Ovary (tissue), 10 donors: ENCODE results near the gene RECQL5. TPM values are rescaled to one million over a fixed set of nuclear protein-coding genes. Genes with fewer than 3 reads are reported as not detected.

Source experiments
- DNase-seq, 5 donors: peaks; one replicate each; pipeline ENCODE4 v3.0.0-alpha.2; 2019 to 2020
- H3K27ac ChIP-seq, 2 donors: fragments of 200-600 bp; one replicate each; pipeline versions ENCODE4 v1.5.1 to v1.8.0; 2019 to 2022
- H3K27me3 ChIP-seq: fragments of 200-600 bp; one replicate; pipeline ENCODE4 v1.8.0; 2022
- H3K36me3 ChIP-seq: fragments of 200-600 bp; sonication (generic); one replicate; pipeline ENCODE4 v1.5.1; 2019
- H3K4me1 ChIP-seq: one replicate; pipeline ENCODE4 v1.8.1; 2013; ENCODE audit warnings: mild to moderate bottlenecking, moderate library complexity; ENCODE audit not compliant: insufficient read depth
- H3K4me3 ChIP-seq: fragments of 200-600 bp; sonication (generic); one replicate; pipeline ENCODE4 v1.5.1; 2017
- H3K9me3 ChIP-seq, 2 donors: fragments of 200-600 bp in 1 of 2; sonication (generic) in 1 of 2; one replicate each; pipeline versions ENCODE4 v1.5.1 to v1.8.1; 2013 to 2019; ENCODE audit warnings: mild to moderate bottlenecking in 1 of 2, moderate library complexity in 1 of 2
- EP300 ChIP-seq: sonication (generic); formaldehyde crosslinking; IDR thresholded peaks from one replicate; pipeline ENCODE4 v1.6.1; 2017; ENCODE audit warnings: antibody characterized with exemption
- POLR2A ChIP-seq: fragments of 450-650 bp; IDR thresholded peaks from one replicate; pipeline ENCODE4 v1.6.1; 2017; ENCODE audit warnings: antibody characterized with exemption, mild to moderate bottlenecking, moderate library complexity
- WGBS, 3 donors: extraction: QIAGEN DNeasy Blood & Tissue Kit in 1 of 3; methylation state at CpG; one replicate each; pipeline versions ENCODE4 v1.1.5 to v1.1.7; 2013 to 2017; 5-methylcytosine and 5-hydroxymethylcytosine counted together
- intact Hi-C, 4 donors: fragments of 100-400 bp; cut with DNase I; formaldehyde crosslinking; loops; one replicate each; pipeline versions ENCODE4 v1.11.0 to v1.15.1; 2022 to 2023
- long read RNA-seq, 3 donors: library from polyadenylated mRNA in 2 of 3; unstranded in 2 of 3; transcript quantifications; one replicate each; pipeline ENCODE4 v2.0.0 and lab custom pipeline, GENCODE V29; 2021 to 2026
- polyA plus RNA-seq, 2 donors: library from polyadenylated mRNA; stranded (reverse); fragments of 200-250 nt in 1 of 2; fragments of 350-450 nt in 1 of 2; fragmentation: Illumina TruSeq in 1 of 2; extraction: RNeasy Lipid Tissue Mini Kit (QIAGEN cat#74804) in 1 of 2; gene quantifications; one replicate each; pipeline ENCODE4 v1.2.3, GENCODE V29; 2013 to 2014
- total RNA-seq, 7 donors: library from RNA; depleted of rRNA in 2 of 7; stranded (reverse); fragments of >200 nt in 2 of 7; fragmentation: NEBNext Ultra II Directional in 3 of 7; extraction: Animal tissue kit (Norgen Biotek cat#: 25700) in 3 of 7; gene quantifications; one replicate each; pipeline versions ENCODE4 v1.1.0 to v1.2.4, GENCODE V29; 2016 to 2023
- TF ChIP-seq, protein P1 (sequence below), 3 donors: fragments of 450-650 bp in 2 of 3; fragments of 200-600 bp in 1 of 3; IDR thresholded peaks; one replicate each; pipeline versions ENCODE4 v1.5.1 to v1.8.0; 2016 to 2022; ENCODE audit warnings: antibody characterized with exemption in 3 of 3, mild to moderate bottlenecking in 1 of 3
- donor health status: DM: no; HTN: no; CAD: no; lungs with moderate emphysema.
- donor health status: DM: no; HTN: no; CAD: no.
- donor health status: Bipolar disorder and iron deficiency.
- donor health status: DM: yes; HTN: yes; CAD: no.
- donor health status: DM: no; HTN: no; CAD: no.
- donor health status: DM: yes; HTN: yes; CAD: no.

Gene RECQL5
- total RNA-seq (10 to 100 TPM; 13.8 to 32.8 (median 24.8) TPM), polyA plus RNA-seq (10 to 100 TPM; 15.7 to 19.4 TPM)
- long read RNA-seq, donor 1, transcript RECQL5-201 (20 exons, 3,704 nt): major isoform, 7 of 37 reads
- long read RNA-seq, donor 1, partial matches to known transcripts: 18 of 37 reads
- long read RNA-seq, donor 1, other reads (novel, unspliced or antisense): 11 of 37 reads
- long read RNA-seq, donor 2, partial matches to known transcripts: 0 of 2 reads
- long read RNA-seq, donor 2, other reads (novel, unspliced or antisense): 0 of 2 reads
- long read RNA-seq, donor 3, transcript RECQL5-201 (20 exons, 3,704 nt): major isoform, 11 of 45 reads
- long read RNA-seq, donor 3, partial matches to known transcripts: 16 of 45 reads
- long read RNA-seq, donor 3, other reads (novel, unspliced or antisense): 17 of 45 reads

DNA sequence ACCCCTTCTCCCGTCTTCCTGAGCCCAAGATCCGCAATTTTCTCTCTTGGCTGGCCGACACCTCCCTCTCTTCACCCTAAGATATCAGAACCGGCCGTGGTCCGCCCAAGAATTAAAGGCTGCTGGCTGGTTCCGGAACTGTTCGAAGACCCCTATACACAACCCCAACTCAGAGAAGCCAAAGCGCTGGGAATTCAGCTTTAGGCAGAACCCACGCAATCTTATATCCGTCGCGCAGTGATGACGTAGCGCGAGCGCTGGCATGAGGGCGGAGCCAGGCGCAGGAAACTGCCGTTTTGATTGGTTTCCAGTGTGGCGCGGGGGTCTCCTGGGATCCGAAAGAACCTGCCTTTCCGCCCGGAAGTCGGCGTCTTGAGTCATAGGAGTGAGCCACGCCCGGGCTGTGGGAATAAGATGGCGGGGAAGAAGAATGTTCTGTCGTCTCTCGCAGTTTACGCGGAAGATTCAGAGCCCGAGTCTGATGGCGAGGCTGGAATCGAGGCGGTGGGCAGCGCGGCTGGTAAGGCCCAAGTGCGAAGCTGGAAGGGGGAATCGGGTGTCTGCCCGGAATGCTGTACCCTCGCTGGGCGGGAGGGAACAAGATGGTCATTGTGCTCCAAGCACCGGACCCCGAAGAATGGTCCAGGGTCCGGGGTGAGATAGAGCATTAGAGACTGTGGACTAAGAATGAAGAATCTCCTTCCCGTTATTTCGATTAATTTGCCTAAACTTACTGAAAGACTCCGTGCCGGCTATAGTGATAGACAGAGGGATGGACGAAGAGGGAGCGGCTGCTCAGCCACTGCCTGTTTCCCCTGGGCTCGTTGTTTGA, at the start of gene RECQL5, which contains the start of gene SAP30BP:
Gene RECQL5, minus strand, starts transcription at position 196 of the 832 bp plus-strand sequence. CDS start 597 bp downstream, outside the sequence.
Gene SAP30BP, plus strand, starts transcription at position 380 of the 832 bp plus-strand sequence. Its CDS starts 35 bp downstream, at position 415.
- H3K36me3 ChIP-seq: no peaks in the 10 kb centered on the region
- TF ChIP-seq, protein P1, sequence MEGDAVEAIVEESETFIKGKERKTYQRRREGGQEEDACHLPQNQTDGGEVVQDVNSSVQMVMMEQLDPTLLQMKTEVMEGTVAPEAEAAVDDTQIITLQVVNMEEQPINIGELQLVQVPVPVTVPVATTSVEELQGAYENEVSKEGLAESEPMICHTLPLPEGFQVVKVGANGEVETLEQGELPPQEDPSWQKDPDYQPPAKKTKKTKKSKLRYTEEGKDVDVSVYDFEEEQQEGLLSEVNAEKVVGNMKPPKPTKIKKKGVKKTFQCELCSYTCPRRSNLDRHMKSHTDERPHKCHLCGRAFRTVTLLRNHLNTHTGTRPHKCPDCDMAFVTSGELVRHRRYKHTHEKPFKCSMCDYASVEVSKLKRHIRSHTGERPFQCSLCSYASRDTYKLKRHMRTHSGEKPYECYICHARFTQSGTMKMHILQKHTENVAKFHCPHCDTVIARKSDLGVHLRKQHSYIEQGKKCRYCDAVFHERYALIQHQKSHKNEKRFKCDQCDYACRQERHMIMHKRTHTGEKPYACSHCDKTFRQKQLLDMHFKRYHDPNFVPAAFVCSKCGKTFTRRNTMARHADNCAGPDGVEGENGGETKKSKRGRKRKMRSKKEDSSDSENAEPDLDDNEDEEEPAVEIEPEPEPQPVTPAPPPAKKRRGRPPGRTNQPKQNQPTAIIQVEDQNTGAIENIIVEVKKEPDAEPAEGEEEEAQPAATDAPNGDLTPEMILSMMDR (IDR thresholded peaks at IDR 0.05): no peak
- peak; percentile 70 for TF ChIP-seq POLR2A
- H3K27ac ChIP-seq: peak within 1 kb of the TSS; percentile 68 to 73
- peak; percentile 98 for DNase-seq
- no peaks in the 10 kb centered on the region for H3K27me3 ChIP-seq
- H3K4me3 ChIP-seq: peak within 1 kb of the TSS; percentile 84
- intact Hi-C loops: no loop called here
- WGBS, 3 donors: 0 to 1% (median 0%) methylated on average over 55 of the region's 55 CpGs
- H3K9me3 ChIP-seq: no peaks in the 10 kb centered on the region
- H3K4me1 ChIP-seq: peaks cover 7% of the 10 kb centered on the region

DNA sequence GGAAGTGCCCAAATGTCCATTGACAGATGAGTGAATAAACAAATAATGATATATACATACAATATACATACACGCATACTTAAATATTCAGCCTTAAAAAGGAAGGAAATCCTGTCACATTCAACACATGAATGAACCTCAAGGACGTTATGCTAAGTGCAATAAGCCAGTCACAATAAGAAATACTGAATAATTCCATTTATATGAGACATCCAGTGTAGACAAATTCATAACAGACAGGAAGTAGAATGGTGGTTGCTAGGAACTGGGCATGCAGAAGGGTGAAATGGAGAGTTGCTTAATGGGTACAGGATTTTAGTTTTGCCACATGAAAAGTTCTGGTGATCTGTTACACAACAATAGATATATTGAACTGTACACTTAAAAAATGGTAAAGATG, 45.5 kb upstream of the RECQL5 start:
- H3K27ac ChIP-seq: no peak overlapping the region
- H3K36me3 ChIP-seq: no peaks in the 10 kb centered on the region
- no peak overlapping the region for H3K4me3 ChIP-seq
- no peaks in the 10 kb centered on the region for H3K9me3 ChIP-seq
- no peak for DNase-seq
- TF ChIP-seq, protein P1 (IDR thresholded peaks at IDR 0.05): no peak
- TF ChIP-seq POLR2A (no peak), EP300 (no peak)
- H3K4me1 ChIP-seq: no peaks in the 10 kb centered on the region
- intact Hi-C loops: no loop called here
- WGBS, 3 donors: 60 to 68% (median 63%) methylated on average over 2 of the region's 2 CpGs
- no peaks in the 10 kb centered on the region for H3K27me3 ChIP-seq

DNA sequence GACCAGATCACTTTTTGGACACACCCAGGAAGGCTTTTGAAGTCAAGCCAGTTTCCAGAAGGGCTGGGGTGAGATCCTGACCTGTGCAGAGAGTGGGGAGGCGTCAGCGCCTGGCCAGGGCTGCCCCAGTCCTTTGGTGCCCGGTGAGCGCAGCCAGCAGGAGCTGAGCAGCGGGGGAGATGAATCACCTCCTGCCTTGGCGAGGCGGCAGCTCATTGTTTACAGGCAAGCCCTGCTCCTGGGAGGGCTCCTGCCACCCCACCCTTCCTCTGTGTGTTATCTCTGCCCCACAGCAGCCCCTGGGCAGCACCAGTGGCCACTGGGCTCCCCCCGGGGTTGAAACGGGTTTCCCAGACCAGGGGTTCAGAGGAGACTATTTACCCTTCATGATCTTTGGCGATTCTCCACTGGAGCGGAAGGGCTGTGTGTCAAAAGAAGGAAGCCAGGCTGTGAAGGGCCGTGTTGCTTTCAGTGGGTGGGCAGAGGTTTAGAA, 40.2 kb upstream of the RECQL5 start:
- no peaks in the 10 kb centered on the region for H3K27me3 ChIP-seq
- no peaks in the 10 kb centered on the region for H3K9me3 ChIP-seq
- H3K4me3 ChIP-seq: no peak overlapping the region
- H3K27ac ChIP-seq: no peak overlapping the region
- H3K4me1 ChIP-seq: no peaks in the 10 kb centered on the region
- no peaks in the 10 kb centered on the region for H3K36me3 ChIP-seq
- intact Hi-C loops: no loop called here
- DNase-seq: peak in 1 of 5 donors; percentile 47
- 76 to 84% (median 78%) methylated on average over 12 of the region's 12 CpGs for WGBS, 3 donors
- TF ChIP-seq, protein P1 (IDR thresholded peaks at IDR 0.05): no peak
- TF ChIP-seq POLR2A: no peak
- no peak for TF ChIP-seq EP300

DNA sequence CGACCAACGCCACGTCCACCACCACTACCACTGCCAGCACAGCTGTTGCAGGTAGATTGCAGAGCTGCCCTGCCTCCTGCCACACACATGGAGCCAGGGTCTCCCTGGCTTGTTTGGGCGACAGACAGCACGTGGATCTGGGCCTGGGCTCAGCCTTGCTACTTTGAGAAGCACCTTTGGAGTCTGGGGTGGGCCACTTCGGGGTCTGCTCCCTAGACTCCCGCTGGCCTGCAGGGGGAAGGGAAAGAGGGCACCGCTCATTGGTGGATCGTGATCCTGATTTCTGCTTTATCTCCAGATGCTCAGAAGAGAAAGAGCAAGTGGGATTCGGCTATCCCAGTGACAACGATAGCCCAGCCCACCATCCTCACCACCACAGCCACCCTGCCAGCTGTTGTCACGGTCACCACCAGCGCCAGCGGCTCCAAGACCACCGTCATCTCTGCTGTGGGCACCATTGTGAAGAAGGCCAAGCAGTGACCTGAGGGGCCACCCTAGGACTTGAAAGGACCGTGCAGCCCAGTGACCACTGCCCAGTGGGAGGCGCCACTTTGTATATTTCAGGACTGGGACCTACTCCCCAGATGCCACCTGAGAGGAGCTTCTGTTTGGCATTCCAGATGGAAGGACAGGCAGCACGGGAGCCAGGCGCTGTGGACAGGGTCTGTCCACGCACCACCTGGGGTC, 39.2 kb upstream of the RECQL5 start:
- no peaks in the 10 kb centered on the region for H3K36me3 ChIP-seq
- H3K27ac ChIP-seq: no peak overlapping the region
- 82 to 90% (median 86%) methylated on average over 20 of the region's 20 CpGs for WGBS, 3 donors

More for the DNA sequence above, 39.2 kb upstream of the RECQL5 start:
- Histone ChIP-seq H3K4me1 (no peaks in the 10 kb centered on the region), H3K9me3 (no peaks in the 10 kb centered on the region), H3K27me3 (no peaks in the 10 kb centered on the region), H3K4me3 (no peak overlapping the region)
- intact Hi-C loops: no loop called here
- no peak for TF ChIP-seq POLR2A
- no peak for TF ChIP-seq EP300
- TF ChIP-seq, protein P1 (IDR thresholded peaks at IDR 0.05): no peak
- no peak for DNase-seq
